ENCODE data around the gene TMEM45A.

DNA sequence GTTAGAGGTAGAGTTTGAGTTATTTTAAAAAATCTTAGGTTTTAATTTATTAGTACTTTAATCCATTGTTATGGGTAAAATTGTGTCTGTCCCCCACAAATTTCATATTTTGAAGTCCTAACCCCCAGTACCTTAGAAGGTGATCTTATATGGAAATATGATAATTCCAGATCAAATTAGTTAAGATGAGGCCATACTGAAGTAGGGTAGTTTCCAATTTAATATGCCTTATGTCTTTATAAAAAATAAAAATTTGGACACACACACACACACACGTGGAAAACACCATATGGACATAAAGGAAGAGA is 98.4 kb downstream of the TMEM45A start:
- TF ChIP-seq, protein P1, sequence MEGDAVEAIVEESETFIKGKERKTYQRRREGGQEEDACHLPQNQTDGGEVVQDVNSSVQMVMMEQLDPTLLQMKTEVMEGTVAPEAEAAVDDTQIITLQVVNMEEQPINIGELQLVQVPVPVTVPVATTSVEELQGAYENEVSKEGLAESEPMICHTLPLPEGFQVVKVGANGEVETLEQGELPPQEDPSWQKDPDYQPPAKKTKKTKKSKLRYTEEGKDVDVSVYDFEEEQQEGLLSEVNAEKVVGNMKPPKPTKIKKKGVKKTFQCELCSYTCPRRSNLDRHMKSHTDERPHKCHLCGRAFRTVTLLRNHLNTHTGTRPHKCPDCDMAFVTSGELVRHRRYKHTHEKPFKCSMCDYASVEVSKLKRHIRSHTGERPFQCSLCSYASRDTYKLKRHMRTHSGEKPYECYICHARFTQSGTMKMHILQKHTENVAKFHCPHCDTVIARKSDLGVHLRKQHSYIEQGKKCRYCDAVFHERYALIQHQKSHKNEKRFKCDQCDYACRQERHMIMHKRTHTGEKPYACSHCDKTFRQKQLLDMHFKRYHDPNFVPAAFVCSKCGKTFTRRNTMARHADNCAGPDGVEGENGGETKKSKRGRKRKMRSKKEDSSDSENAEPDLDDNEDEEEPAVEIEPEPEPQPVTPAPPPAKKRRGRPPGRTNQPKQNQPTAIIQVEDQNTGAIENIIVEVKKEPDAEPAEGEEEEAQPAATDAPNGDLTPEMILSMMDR (IDR thresholded peaks at IDR 0.05; ENCODE audit: insufficient read depth, low read length, poor library complexity, severe bottlenecking), result no peak
- no peak for TF ChIP-seq EZH2phosphoT487 (conservative IDR thresholded peaks at IDR 0.05; ENCODE audit: low read length)

All from SU-DHL-6 (cell line).